ENCODE data around the gene POLD1.
A peak's percentile ranks its signal among the peaks of the same experiment; 100 is the strongest.
"Not testable (repeated sequence)": the region's sequence is repeated elsewhere in the genome, so short reads cannot be mapped to it uniquely, and the experiment has no call there.

POLD1 gene

DNA sequence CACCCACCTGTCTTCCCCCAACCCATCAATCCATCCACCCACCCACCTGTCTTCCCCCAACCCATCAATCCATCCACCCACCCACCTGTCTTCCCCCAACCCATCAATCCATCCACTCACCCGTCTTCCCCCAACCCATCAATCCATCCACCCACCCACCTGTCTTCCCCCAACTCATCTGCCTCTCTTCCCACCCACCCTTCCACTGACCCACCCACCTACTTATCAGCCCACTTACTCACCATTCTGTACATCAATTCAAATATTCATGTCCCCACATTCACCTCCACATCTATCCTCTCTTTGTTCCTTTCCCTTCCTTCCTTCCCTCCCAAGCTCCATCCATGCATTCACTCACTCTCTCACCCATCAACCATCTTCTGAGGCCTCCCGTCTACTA lies 55.0 kb downstream of the POLD1 start:
- DNase-seq: not testable (repeated sequence)

DNA sequence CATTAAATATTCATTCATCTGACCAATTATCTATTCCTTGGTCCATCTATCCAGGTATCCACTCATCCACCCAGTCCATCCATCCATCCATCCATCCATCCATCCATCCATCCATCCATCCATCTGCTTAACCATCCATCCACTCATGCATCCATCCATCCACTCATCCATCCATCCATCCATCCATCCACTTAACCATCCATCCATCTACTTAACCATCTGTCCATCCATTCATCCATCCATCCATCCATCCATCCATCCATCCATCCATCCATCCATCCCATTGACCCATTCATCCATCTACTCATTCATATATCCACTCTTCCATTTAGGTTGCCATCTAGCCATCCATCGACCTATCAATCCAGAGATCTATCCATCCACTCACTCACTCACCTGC lies 59.9 kb downstream of the POLD1 start:
- DNase-seq: no peak

DNA sequence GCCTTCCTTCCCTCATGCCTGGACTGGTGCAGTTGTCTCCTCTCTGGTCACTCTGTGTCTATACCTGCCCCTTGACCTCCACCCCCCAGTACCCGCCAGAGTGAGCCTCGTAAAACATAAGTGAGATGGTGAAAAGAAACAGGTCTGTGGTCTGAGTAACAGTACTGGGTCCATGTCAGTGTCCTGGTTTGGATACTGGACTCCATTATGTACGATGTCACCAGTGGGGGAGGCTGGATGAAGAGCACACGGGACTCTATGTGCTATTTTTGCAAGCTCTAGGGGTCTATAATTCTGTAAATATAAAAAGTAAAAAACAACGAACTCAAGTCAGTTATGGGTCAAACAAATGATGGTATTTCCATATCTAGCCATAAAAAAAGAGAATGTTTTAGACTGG lies 62.9 kb downstream of the POLD1 start:
- DNase-seq: no peak

DNA sequence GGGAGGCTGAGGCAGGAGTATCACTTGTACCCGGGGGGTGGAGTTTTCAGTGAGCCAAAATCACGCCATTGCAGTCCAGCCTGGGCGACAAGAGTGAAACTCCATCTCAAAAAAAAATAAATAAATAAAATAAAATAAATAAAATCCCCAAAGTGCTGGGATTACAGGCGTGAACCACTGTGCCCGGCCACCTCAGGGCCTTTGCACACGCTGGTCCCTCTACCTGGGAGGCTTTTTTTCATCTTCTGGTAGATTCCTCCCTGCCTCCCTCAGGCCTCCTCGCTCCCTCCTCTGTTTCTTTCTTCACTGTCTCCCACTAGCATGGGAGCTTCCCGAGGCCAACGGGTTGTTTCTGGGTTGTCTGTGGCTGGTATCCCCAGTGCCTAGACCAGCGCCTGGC lies 63.6 kb downstream of the POLD1 start:
- no peak for DNase-seq

DNA sequence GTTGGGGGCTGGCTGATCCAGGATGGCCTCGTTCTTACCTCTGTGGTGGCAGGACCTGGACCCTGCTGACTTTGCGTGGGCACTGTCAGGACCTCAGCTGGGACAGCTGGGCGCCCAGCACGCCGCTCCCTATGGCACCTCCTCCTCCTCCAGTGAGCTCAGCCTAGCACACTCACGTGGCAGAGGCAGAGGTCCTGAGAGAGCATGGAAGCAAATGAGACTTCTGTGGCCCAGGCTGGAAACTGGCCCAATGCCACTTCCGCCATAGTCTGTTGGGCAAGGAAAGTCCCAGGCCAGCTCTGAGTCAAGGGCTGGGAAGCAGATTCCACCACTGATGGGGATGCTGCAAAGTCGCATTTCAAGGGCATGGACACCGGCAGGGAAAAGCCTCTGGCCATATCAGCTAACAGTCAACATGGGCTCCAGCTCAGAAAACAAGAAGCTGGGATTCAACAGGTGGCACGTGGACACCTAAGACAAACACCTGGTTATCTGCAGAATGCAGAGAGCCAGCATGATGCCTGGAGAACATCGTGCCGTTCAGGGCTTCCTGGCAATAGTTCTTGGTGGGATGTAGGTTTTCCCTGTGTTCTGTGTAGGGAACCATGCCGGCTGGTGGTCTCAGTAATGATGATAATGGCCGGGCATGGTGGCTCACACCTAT lies 65.2 kb downstream of the POLD1 start:
- no peak for DNase-seq

DNA sequence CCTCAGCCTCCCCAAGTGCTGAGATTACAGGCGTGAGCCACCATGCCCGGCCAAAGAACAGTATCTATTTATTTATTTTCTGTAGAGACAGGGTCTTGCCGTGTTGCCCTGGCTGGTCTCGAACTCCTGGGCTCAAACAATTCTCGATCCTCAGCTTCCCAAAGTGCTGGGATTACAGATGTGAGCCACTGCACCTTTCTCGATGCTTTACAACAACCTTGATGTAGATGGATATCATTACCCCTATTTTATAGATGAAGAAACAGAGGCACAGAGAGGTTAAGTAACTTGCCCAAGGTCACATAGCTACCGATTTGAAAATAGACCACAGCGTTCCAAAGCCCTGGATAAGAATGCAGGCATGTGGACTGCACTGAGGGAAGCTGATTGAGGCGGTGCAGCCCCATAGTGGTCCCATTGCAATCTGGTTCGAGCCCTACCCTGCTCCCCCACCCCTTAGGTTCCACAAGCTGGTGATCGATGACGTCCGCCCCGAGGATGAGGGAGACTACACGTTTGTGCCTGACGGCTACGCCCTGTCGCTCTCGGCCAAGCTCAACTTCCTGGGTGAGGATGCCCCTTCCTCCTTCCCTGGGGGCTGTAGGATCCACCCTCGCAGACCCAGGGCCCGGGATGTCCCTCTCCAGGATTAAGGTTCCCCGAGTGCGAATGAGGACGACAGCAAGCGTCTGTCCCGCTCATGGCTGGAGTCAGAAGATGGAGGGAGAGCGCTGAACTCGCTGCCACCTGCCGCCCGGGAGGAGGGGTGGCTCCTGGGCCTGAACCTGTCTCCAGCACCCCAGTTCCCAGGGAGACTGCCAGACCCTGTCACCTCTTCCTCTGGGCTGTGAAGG lies 66.4 kb downstream of the POLD1 start:
- DNase-seq: no peak

DNA sequence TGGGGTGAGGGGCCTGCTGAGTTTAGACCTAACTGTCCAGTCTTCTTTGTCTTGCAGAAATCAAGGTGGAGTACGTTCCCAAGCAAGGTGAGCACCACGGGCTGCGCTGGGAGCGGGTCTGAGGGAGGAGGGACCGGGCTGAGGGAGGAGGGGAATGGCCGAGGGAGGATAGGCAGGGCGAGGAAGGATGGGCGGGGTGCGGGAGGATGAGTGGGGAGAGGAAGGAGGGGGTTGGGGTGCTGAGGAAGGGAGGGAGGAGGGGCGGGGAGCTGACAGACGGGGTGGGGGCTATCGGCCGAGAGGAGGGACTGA lies 67.0 kb downstream of the POLD1 start:
- no peak for DNase-seq

DNA sequence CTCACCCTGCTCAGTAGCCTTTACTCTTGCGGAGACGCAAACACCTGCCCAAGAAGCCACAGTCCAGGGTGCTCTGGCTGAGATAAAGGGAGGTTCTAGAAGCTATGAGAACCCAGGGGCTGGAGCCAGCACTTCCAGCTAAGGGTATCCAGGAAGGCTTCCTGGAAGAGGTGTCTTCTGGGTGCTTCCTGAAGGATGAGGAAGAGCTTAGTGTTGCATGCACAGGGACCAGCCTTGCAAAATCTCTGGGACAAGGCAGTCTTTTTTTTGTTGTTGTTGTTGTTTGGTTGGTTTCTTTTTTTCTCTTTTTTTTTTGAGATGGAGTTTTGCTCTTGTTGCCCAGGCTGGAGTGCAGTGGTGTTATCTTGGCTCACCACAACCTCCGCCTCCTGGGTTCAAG lies 69.1 kb downstream of the POLD1 start:
- DNase-seq: no peak

DNA sequence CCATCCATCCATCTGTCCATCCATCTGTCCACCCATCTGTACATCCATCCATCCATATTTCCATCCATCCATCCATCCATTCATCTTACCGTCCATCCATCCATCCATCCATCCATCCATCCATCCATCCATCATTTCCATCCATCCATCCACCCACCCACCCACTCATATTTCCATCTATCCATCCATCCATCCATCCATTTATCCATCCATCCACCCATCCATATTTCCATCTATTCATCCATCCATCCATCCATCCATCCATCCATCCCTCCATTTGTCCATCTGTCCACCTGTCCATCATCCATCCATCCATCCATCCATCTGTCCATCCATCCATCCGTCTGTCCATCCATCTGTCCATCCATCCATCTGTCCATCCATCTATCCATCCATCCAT lies 71.8 kb downstream of the POLD1 start:
- no peak for DNase-seq

DNA sequence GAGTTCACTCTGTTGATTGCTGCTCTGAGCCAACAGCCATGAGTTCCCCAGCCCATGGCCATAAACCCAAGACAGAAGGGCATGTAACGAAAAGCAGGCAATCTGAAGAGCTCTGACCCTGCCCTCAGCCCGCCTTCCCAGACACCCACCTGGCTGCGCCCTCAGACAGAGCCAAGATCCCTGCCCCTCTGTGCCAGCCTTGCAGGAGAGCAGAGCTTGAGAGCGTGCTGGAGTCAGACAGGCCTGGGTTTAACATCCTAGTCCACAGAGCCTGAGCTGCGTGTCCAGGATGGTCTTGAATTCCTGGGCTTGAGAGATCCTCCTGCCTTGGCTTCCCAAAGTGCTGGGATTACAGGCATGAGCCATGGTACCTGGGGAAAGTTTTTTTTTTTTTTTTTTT lies 73.2 kb downstream of the POLD1 start:
- DNase-seq: no peak

DNA sequence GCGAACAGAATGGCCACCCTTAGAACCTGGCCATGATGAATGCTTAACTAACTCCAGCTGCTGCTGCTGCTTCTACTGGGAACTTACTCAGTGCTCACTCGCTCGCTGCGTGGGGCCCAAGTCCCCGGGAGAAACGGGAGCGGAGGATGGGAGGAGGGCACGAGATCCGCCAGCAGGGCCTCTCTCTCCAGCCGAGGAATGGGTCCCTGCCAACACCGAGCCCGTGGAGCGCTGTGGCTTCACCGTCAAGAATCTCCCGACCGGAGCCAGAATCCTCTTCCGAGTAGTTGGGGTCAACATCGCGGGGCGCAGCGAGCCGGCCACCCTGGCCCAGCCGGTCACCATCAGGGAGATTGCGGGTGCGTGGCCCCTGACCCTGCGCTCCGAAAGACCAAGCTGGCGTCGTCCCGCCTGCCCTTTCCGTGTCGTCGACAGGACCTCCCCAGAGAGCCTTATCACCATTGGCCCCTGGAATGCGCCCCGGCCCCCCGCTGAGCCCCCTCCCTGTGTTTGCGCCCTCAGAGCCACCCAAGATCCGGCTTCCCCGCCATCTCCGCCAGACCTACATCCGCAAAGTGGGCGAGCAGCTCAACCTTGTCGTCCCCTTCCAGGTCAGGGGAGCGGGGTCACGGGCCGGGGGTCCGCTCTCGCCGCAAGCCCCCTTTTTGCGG lies 74.4 kb downstream of the POLD1 start:
- DNase-seq: no peak

DNA sequence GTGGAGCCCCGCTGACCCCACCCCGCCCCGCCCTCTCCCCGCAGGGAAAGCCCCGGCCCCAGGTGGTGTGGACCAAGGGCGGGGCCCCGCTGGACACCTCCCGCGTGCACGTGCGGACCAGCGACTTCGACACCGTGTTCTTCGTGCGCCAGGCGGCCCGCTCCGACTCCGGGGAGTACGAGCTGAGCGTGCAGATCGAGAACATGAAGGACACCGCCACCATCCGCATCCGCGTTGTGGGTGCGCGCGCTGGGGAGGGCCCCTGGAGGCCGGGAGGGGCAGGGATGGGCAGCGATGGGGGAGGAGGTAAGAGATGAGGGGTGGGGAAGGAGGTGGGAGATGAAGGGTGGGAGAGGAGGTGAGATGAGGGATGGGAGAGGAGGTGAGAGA lies 74.9 kb downstream of the POLD1 start:
- no peak for DNase-seq

DNA sequence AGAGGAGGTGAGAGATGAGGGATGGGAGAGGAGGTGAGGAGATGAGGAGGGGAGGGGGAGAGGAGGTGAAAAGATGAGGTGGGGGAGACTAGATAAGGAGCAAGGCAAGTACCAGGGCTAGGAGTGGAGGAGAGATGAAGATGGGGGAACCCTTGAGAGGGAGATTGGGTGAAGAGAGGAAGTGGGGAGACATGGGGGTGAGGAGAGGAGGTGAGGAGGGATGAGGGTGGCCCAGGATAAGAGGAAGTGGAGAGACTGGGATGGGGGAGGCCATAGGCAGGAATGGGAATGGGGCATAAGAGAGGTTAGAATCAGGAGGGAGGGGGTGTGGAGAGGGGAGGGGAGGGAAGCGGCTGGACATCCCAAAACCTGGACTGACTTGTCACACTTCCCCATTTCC lies 75.5 kb downstream of the POLD1 start:
- no peak for DNase-seq

DNA sequence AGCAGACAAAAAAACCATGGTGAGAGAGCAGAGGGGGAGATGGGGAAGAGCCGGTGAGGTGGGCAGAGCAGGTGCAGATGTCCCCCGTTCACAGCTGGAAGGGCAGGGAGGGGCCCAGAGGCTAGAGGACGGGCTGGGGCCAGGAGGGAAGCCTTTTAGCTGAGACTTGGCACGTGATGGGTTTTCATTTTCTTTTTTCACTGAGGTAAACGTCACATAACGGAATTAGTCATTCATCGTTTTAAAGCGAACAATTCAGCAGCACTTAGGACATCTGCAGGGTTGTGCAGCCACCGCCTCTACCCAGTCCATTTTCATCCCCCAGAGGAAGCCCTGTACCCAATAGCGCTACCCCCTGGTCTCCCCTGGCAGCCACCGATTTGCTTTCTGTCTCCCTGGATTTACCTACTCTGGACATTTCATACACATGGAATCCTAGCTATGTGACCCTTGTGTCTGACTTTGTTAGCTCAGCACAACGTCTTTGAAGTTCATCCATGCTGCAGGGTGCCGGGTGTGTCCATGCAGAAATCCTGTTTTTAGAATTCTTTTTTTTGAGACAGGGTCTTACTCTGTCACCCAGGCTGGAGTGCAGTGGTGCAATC lies 76.1 kb downstream of the POLD1 start:
- DNase-seq: peak; percentile 22

DNA sequence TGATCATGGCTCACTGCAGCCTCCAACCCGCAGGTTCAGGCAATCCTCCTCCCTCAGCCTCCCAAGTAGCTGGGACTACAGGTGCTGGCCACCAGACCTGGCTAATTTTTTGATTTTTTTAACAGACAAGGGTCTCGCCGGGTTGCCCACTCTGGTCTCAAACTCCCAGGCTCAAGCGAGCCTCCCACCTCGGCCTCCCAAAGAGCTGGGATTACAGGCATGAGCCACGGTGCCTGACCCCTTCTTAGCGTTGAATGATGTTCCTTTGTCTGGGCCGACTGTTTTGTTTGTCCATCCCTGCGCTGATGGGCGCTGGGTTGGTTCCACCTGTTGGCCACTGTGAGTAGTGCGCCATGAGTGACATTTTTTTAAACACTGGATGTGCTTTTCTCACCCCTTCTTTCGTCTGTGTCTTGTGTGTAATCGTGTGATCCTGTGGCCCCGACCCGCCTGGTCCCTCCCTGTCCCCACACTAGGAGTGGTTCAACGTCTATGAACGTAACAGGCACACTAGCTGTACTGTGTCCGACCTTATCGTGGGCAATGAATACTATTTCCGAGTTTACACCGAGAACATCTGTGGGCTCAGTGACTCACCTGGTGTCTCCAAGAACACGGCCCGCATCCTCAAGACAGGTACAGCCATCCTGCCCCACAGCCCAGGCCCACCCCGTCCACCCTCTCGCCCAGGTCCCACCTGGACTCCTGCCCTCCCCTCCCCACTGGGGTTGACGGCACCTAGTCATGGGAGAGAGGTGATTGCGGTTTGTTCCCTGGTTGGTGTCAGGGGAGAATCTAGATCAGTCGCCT lies 77.1 kb downstream of the POLD1 start:
- DNase-seq: peak; percentile 49

DNA sequence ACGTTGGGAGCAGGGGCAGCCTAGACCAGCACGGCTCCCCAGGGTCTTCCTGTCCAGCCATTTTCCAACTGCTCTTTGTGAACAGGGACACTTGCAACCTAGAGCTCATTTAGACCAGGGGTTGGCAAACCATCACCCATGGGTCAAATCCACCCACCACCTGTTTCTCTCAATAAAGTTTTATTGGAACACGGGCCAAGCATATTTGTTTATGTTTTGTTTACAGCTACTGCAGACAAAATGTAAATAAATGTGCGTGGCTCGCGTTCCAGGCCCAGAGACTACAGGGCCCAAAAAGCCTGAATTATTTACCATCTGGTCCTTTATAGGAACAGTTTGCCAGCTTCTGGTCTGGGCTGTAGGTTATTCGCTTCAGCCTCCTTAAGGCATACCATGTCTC lies 78.8 kb downstream of the POLD1 start:
- DNase-seq: no peak

DNA sequence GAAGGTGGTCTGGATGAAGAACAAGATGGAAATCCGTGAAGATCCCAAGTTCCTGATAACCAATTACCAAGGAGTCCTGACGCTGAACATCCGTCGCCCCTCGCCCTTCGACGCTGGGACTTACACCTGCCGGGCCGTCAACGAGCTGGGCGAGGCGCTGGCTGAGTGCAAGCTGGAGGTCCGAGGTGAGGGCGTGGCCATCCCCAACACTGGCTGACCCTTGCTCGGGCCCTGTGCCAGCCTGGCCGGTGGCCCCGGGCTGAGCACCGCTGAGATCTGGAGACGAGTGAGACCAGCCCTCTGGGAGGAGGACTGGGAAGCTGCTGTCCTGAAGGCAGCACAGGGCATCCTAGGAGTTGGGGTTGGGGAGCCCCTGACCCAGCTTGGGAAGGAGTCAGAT lies 80.2 kb downstream of the POLD1 start:
- no peak for DNase-seq

DNA sequence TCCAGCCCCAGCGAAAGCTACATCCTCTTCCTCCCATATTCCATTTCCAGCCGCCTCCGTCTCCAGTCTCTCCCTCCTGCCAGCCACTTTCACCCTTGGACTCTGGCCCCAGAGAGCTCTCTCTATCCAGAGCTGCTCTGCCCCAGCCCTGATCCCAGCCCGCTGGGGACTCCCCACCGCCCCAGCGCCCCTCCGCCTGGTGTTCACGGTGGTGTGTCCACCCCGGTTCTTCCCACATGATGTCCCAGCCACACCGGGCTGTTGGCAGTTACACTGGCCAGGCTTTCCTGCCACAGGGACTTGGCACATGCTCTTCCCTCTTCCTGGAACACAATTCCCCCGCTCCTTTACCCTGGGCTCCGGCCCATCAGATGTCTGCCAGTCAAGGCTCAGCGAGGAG lies 80.9 kb downstream of the POLD1 start:
- DNase-seq: no peak

DNA sequence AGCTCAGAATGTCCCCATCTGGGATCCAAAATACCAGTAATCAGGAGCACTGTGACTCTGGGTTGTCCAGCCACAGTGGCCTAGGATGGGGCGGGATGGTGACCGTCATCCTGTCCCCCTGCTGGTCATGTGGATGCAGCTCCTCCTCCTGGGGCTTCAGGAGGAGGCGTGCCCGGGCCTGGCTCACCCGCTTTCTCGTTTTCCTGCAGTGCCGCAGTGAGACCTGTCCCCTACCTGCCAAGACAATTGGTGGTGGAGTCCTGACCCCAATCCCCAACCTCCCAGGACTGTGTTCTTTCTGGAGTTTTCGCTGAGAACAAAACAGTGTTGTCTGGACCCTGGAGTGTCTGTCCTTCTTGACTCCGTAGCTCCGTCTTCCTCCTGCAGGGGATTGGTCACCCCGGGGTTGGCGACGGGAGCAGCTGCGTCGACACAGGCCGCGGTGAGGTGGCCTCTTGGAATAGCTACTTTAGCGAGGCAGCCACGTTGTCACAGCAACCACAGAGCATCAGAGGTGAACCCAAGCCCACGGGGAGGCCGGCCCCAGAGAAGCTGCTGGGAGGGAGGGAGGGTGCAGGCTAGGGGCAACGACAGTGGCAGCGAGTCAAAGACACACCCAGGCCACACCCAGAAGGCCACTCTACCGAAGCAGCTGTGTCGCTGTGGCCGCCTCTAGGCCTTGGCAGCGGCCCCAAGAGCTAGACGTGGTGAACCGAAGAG lies 82.0 kb downstream of the POLD1 start:
- no peak for DNase-seq

DNA sequence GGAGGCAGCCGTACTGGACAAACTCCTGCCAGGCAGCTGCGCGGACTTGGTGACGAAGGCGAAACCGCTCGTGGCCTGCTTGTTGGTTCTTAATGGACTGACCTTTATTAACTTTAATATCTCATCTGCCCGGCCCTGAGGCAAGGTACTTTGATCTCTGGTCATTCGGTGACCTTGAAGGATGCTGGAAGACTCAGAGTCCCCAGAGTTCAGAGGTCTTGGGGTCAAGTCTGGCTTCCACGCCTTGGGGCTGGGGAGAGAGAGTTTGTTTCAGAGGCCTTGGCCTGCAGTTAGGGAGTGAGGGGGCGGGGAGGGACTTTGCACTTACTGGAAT lies 82.5 kb downstream of the POLD1 start:
- no peak for DNase-seq

DNA sequence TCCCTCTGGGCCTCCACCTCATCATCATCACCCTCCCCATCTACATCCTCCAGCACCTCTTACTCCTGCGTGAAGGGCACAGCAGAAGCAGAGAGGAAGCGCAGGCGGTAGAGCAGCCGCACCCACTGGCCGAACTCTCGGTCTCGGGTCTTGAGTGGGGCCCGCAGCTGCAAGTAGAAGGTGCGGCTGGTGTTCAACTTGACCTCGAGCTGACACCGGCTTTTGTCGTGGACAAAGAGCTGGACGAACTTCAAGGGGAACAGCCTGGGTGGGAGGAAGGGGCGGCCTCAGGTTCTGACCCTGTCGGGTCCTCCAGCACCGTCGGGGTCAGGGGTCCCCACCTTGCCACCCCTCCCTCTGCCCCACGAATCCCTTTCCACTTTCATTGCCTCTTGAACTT lies 83.4 kb downstream of the POLD1 start:
- no peak for DNase-seq

Measured in HCEC 1CT (cell line).